Measurements from ENCODE around the gene C19orf53. TPM values are rescaled to one million over a fixed set of nuclear protein-coding genes. Genes with fewer than 3 reads are reported as not detected.

C19orf53 gene
- total and polyA plus RNA-seq, 10 of the 15 experiments (the other 5 are each of a cell fraction or from before 2014, with no cell fraction given): 109 to 449 (median 218) TPM

GRCh38 chr19:13823256-13823655 lies 49.0 kb downstream of the C19orf53 start (continued):
- no peak for TF ChIP-seq ZBTB4 (CRISPR knock-in tag; IDR thresholded peaks at IDR 0.05)
- no peak for TF ChIP-seq NRF1 (conservative IDR thresholded peaks at IDR 0.05; ENCODE audit: low read depth, low read length)
- no peak for TF ChIP-seq SUZ12 (IDR thresholded peaks at IDR 0.05; ENCODE audit: unreplicated experiment)
- TF ChIP-seq ZBTB11 (CRISPR knock-in tag; IDR thresholded peaks at IDR 0.05): no peak

- no peaks in the 10 kb centered on the region for H3K79me2 ChIP-seq (ENCODE audit: control insufficient read depth, insufficient read depth, low read length)
- H3K4me2 ChIP-seq (ENCODE audit: control insufficient read depth, insufficient read depth): no peak overlapping the region
- ChIA-PET SMC1A (ENCODE audit: uncharacterized antibody, unreplicated experiment) (interaction anchor here (1.3 kb wide), 1 partner anchor 23 kb away, joined by 3 read pairs; no protein-coding TSS in a partner anchor), RAD21 (ENCODE audit: unreplicated experiment) (no interaction called here), POLR2A (interaction anchor here (0.9 to 1.6 kb wide), 3 partner anchors 26 to 50 kb away, joined by 3 read pairs; partner anchors contain the start of gene C19orf53), CTCF (no interaction called here)
- H3K9me3 ChIP-seq (replicated peaks; ENCODE audit: control insufficient read depth, insufficient read depth, low read length): no peaks in the 10 kb centered on the region
- no peaks in the 10 kb centered on the region for H3K27me3 ChIP-seq (replicated peaks in 1 of 2; ENCODE audit: control insufficient read depth in 2 of 2, insufficient read depth in 2 of 2, low read length in 1 of 2)
- H3K36me3 ChIP-seq (ENCODE audit: control insufficient read depth in 2 of 2, insufficient read depth in 2 of 2, low read length in 1 of 2): no peaks in the 10 kb centered on the region
- 96% methylated on average over 2 of the region's 2 CpGs for WGBS (ENCODE audit: insufficient coverage, insufficient replicate concordance, low lambda C conversion rate, missing lambda C conversion rate)
- no peak overlapping the region for H3K9ac ChIP-seq (ENCODE audit: control insufficient read depth, insufficient read depth, low read length)
- H2AFZ ChIP-seq (ENCODE audit: control insufficient read depth, low read depth, low read length): no peak overlapping the region
- H4K20me1 ChIP-seq (ENCODE audit: control insufficient read depth, insufficient read depth): no peaks in the 10 kb centered on the region
- no peak for FAIRE-seq
- intact Hi-C loops (cut with micrococcal nuclease; ENCODE audit: unreplicated experiment) (no loop called here), in situ Hi-C loops (cut with MboI) (no loop called here)
- no peak overlapping the region for H3K4me3 ChIP-seq
- BruUV-seq (replicated peaks): no TSS peak
- ATAC-seq: no peak
- no peak for DNase-seq (ENCODE audit: low read depth, low spot score)
- no peak overlapping the region for H3K27ac ChIP-seq (ENCODE audit: control insufficient read depth, insufficient read depth)
- no peaks in the 10 kb centered on the region for H3K4me1 ChIP-seq (ENCODE audit: control insufficient read depth, insufficient read depth, low read length)
- TF ChIP-seq ESRRA (IDR thresholded peaks at IDR 0.05; ENCODE audit: low read length) (no peak), USF1 (IDR thresholded peaks at IDR 0.05; ENCODE audit: borderline replicate concordance, extremely low read length, insufficient read depth, low read depth, low read length) (no peak), RCOR1 (conservative IDR thresholded peaks at IDR 0.05; ENCODE audit: low read depth, low read length) (no peak), CREM (IDR thresholded peaks at IDR 0.05; ENCODE audit: low read depth) (no peak), SIN3A (IDR thresholded peaks at IDR 0.05; ENCODE audit: low read depth, low read length) (no peak), SUZ12 (IDR thresholded peaks at IDR 0.05; ENCODE audit: unreplicated experiment) (no peak), NR2F1 (conservative IDR thresholded peaks at IDR 0.05) (no peak), POU2F2 (IDR thresholded peaks at IDR 0.05; ENCODE audit: borderline replicate concordance, low read depth, low read length) (no peak), TCF7 (IDR thresholded peaks at IDR 0.05; ENCODE audit: borderline replicate concordance) (no peak), NFYA (IDR thresholded peaks at IDR 0.05; ENCODE audit: borderline replicate concordance, low read depth, low read length) (no peak), ZNF622 (IDR thresholded peaks at IDR 0.05) (no peak), WRNIP1 (IDR thresholded peaks at IDR 0.05; ENCODE audit: borderline replicate concordance, low read depth, low read length) (no peak)
Observed at GRCh38 chr19:13823901-13824300, 49.6 kb downstream of the C19orf53 start.

Measured in GM12878 (cell line).